NK-92 (cell line): ENCODE measurements around the gene RAB18.
"Not testable (repeated sequence)": the region's sequence is repeated elsewhere in the genome, so short reads cannot be mapped to it uniquely, and the experiment has no call there.

Source experiments
- DNase-seq: peaks from one replicate; lab custom pipeline; 2025; ENCODE audit not compliant: unreplicated experiment; lab: John Stamatoyannopoulos, UW

The RAB18 gene

DNA sequence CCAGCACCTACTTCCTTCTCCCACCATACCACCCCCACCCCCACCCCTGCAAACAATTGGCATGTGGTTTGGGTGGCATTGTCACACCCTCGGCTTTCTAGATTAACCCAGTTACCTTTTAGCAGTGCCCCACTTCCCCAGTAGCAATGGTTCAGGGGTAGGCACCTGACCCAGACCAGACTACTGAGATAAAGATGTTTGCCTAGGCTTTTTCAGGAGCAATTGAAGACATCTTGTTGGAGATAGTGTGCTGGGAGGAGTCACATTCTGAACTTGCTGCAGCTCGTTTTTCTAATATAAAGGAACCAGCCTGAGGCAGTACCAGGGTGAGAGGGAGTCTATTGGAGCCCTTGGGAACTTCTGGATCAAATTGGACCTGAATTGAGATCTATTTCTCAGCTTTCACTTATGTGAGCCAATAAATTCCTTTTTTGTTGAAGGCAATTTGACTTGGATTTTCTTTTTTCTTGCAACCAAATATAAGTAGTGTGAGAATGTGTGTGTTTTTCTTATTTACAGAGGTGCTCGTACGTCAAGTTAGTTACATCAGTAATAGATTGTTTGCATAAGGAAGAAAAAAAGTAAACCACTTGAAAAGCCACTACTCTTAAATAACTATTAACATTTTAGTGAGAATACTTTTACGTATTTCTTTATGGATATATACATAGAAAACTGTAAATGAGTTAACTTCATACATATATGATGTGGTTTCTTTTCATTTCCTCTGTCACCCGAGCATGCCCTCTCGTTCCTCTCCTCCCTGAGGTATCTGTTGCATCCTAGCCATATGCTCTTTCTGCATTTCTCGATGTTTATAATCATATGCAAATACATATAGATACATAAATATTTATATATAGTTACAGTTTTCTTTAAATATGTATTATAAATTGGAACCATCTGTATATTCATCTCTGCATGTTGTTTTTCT is 38.0 kb downstream of the RAB18 start:
- DNase-seq: no peak

DNA sequence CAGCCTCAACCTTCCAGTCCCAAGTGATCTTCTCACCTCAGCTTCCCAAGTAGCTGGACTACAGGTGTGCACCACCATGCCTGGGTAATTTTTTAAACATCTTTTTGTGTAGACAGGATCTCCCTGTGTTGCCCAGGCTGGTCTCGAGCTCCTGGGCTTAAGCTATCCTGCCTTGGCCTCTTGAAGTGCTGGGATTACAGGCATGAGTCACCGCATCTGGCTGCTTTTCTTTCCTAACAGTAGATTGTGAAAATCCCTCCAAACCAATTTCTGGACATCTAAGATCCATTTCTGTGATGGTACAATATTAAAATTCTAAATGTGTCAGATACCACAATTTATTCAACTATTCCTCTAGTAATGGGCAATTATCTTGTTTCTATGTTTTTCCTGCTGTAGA is 38.7 kb downstream of the RAB18 start:
- DNase-seq: no peak

DNA sequence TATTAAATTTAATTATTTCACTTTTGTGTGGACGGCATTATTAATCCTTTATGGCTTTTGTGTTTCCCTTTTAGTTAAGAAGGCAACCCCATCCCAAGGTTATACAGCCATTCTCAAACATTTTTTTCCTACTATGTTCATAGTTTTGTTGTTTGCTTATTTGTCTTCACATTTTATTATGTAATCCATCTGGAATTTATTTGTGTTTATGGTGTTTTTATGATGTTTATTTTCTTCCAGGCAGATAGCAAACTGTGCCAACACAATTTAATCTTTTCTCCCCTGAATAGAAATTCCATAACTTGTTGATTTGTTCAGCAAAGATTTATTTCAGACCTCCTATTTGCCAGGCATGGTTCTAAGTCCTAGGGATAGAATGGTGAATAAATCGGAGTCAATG is 42.9 kb downstream of the RAB18 start:
- no peak for DNase-seq

DNA sequence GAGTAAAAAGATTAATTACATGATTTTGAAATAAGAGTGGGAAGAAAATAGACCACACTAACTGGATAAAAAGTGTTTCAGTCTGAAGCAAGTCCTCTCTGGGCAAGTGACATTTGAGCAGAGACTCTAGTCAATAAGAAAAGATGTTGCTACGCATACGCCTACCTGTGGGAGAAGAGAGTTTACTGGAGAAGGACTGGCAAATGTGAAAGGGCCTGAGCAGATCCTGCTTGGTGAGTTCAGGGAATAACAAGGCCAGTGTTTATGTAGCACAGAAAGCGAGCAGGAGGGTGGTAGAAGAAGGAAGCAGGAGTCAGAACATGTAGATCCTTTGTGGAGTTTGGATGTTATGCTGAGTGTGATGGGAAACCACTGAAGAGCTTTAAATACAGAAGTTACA is 43.4 kb downstream of the RAB18 start:
- DNase-seq: no peak

DNA sequence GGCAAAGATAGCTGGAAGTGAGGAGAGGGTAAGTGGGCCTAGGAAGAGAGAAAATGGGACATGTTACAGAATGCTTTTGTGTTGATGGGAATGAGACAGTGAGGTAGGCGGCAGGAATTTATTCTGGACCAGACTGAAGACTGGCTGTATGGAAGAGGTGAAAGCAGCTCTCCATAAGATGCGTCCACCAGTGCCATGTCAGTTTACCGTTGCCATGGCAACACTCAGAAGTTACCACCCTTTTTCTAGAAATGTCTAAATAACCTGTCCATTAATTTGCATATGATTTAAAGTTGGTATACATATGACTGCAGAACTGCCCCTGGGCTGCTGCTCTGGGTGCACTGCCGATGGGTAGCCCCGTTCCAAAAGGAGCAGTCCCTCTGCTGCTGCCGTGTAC is 46.7 kb downstream of the RAB18 start:
- no peak for DNase-seq

DNA sequence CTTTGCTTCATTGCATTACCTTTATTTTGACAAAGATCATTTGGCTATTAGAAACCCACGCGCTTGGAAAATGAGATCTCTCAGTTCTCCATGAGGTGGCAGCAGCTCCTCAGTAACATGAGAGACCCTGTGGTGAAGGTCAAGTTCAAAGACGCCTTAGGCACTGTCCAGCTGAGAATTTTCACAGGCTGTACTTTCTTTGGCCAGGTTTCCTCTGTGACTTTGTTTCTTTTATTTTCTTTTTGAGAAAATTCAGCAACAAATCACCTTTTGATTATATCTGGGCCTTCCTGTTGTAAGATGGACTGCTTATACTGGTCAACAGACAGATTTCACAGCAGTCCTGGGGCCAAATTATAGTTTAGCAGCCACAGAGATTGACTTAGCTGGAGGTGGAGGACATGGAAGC is 54.5 kb downstream of the RAB18 start:
- DNase-seq: no peak

DNA sequence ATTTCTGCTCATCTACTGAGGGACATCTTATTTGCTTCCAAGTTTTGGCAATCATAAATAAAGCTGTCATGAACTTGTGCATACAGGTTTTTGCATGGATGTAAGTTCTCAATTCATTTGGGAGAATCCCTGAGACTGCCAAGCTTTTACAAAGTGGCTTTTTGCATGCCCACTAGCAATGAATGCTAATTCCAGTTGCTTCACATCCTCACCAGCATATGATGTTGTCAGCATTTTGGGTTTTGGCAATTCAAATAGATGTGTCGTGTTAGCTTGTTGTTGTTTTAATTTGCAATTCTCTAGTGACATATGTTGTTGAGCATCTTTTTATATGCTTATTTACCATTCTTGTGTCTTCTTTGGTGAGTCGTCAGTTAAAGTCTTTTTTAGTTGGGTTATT is 57.2 kb downstream of the RAB18 start:
- DNase-seq: no peak

DNA sequence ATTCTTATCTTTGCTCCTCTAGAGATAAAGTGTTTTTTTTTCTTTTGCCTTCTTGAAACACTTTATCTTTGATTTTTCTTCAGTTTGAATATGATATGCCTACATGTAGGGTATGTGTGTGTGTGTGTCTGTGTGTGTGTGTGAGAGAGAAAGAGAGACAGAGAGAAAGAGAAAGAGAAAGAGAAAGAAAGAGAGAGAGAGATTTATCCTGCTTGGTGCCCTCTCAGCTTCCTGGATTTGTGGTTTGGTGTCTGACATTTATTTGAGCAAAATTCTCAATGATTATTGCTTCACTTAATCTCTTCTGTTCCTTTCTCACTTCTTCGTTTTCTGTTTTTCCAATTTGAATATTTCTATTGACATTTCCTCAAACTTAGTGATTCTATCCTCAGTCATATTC is 60.3 kb downstream of the RAB18 start:
- DNase-seq: no peak

DNA sequence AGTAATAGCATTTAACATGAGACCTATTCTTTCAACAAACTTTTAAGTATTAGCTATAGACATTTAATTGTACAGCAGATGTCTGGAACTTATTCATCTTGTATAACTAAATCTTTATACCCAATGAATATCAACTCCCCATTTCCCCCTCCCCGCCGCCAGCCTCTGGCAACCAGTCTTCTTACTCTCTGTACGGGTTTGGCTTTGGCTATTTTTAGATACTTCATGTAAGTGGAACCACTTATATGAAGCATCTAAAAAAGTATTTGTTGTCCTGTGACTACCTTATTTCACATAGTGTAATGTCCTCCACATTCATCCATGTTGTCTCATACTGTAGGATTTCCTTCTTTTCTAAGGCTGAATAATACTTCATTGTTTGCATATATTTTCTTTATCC is 60.8 kb downstream of the RAB18 start:
- DNase-seq: no peak

DNA sequence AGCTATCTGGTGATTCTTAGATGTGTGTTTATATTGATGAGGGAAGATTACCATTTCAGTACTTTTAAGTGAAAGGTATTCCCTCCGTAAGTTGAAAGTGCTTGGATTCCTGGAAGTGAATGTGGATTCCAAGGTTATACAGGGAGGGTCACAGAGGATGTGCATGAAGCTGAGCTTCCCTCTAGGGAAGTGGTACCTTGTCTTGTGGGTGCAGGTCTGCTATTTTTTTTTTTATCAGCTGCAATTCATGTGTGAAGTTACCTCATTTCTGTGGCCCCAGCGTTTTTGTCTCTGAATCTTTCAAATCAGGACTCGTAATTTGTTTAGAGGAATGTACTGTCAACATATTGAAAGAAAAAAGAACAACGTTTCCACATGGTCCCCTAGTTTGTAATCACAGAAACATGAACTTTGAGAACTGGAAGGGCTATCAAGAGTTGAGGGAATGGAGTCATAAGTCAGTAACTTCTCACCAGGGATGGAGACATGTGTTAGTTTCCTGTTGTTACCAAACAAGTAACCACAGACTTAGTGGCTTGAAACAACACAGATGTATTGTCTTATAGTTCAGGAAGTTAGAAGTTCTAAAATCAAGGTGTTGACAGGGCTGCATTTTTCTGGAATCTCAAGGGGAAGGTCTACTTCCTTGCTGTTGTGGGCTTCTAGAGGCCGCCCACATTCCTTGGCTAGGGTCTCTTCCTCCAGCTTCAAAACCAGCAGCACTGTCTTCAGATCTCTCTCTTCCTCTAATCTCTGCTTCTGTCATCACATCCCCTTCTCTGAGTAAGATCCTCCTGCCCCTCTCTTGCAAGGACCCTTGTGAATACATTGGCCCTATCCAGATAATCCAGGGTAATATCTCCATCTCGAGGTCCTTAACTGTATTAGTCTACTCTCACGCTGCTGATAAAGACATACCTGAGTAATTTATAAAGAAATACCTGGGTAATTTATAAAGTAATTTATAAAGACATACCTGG is 64.4 kb downstream of the RAB18 start:
- DNase-seq: no peak

DNA sequence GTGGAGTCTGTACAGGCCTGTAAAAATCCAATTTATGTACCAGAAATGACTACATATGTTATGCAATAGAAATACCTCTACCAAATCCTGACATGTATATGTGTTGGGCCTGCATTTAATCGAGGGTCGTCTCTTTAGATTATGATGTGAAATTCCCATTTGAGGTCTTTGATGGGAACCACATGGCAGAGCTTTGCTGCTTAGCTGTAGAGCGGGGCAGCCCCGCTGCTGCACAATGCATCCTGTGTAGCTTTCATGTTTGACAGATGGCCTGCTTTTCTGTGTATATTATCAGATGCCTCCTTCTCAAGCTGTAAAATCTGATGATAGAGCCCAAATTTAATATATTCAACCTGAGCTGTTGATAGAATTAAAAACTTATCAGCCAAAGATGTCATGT is 65.8 kb downstream of the RAB18 start:
- no peak for DNase-seq

DNA sequence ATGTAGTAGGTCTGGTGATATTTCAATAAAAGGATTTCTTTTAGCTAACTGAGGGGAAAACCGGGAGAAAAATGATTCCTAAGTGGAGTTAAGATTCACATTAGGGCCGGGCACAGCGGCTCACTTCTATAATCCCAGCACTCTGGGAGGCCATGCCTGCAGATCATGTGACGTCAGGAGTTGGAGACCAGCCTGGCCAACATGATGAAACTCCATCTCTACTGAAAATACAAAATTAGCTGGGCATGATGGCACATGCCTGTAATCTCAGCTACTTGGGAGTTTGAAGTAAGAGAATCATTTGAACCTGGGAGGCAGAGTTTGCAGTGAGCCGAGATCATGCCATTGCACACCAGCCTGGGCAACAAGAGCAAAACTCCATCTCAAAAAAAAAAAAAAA is 72.9 kb downstream of the RAB18 start:
- not testable (repeated sequence) for DNase-seq

DNA sequence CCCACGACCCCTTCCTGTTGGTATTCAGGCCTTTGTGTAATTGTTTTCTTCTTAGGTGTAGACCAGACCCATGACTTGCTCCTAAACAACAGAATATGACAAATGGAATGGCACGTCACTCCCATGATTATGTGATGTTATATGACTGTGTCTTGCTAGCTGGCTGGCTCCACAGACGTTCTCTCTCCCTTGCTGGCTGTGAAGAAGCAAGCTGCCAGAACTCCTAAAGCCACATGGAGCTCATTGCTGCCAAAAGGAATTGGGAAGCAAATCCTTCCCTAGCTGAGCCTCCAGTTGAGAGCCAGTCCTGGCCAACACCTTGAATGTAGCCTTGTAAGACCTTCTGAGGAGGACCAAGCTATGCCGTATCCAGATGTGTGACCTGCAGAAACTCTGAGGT is 74.2 kb downstream of the RAB18 start:
- DNase-seq: no peak

DNA sequence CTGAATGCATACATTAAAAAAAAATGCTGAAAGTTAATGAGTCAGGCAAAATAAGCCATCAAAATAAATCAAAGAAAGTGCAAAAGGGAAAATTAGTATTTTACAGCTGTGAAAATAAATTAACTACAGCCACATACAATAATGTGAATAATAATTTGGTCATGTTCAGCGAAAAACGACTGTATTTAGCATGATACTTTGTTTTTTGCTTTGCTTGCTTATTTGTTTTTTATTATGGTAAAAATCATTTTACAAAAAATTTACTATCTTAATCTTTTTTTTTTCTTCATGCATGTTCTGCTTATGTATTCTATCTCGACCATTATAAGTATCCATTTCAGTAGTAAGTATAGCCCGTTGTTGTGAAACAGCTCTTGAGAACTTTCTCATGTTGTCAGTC is 77.1 kb downstream of the RAB18 start:
- DNase-seq: no peak

DNA sequence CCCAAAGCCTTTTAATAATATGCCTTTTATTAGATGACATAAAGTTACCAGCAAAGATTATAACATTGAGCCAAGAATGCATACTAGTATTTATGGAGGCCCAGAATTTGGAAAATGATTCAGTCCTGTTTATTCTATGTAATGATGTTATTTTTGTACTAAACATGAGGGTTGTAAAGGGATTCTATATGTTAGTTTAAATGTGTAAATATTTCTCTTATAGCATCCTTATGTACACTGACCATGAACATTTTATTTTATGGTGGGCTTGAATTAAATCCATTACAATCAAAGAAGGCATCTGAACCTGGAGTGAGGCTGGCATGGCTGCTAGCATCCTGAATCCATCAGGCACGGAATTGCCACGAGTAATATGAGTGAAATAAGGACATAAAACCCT is 80.2 kb downstream of the RAB18 start:
- DNase-seq: no peak
